ENCODE results near the gene GREM1. TPM values are rescaled to one million over a fixed set of nuclear protein-coding genes. Genes with fewer than 3 reads are reported as not detected.

GREM1 gene
- total RNA-seq, 1 donor from 2014 or later, result 3.4 TPM

GRCh38 chr15:32784581-32784980 lies 66.8 kb downstream of the GREM1 start:
- DNase-seq, result no peak

- DNase-seq, result no peak
Measured at GRCh38 chr15:32786906-32787305, 69.1 kb downstream of the GREM1 start.

GRCh38 chr15:32787949-32788348 lies 70.1 kb downstream of the GREM1 start:
- DNase-seq, result no peak

GRCh38 chr15:32790352-32790999 lies 72.7 kb downstream of the GREM1 start:
- DNase-seq, result no peak

- DNase-seq, result no peak
Measured at GRCh38 chr15:32792436-32792835, 74.6 kb downstream of the GREM1 start.

Other genes with a start within 250 kb of the GREM1 start
- 1.4 TPM for gene GOLGA8N, start 124.5 kb upstream of the GREM1 start, total RNA-seq
- gene ARHGAP11A, start 102.5 kb upstream of the GREM1 start, total RNA-seq, result 12.6 TPM
- 124 TPM for gene SCG5, start 76.3 kb upstream of the GREM1 start, total RNA-seq